Stimulated activated effector memory CD8-positive, alpha-beta T cell treated with anti-CD3 and anti-CD28 coated beads, Interleukin-12 subunit alpha, Interleukin-12 subunit beta, amount 100 ng/mL, for 72 hours (primary cell): ENCODE measurements around the gene NPNT.

Experiments
- ATAC-seq: fragments of 150-1000 bp; cut with Tn5 transposase; 2 replicates; pipeline ENCODE4 v1.10.0; 2021
- DNase-seq, 2 donors: peaks; one replicate each; pipeline ENCODE4 v3.0.0; 2021 to 2022; ENCODE audit warnings: low spot score in 2 of 2
- H3K27ac Mint-ChIP-seq: one replicate; pipeline ENCODE4 v1.8.0; 2022; ENCODE audit warnings: mild to moderate bottlenecking, mixed read lengths
- H3K36me3 Mint-ChIP-seq: one replicate; pipeline ENCODE4 v1.8.0; 2022; ENCODE audit warnings: mild to moderate bottlenecking, mixed read lengths
- H3K4me1 Mint-ChIP-seq: one replicate; pipeline ENCODE4 v1.8.0; 2022; ENCODE audit warnings: mixed read lengths
- H3K4me3 Mint-ChIP-seq: one replicate; pipeline ENCODE4 v1.8.0; 2022; ENCODE audit warnings: mild to moderate bottlenecking, mixed read lengths
- H3K9me3 Mint-ChIP-seq: one replicate; pipeline ENCODE4 v1.8.0; 2022; ENCODE audit warnings: mixed read lengths

Gene NPNT

DNA sequence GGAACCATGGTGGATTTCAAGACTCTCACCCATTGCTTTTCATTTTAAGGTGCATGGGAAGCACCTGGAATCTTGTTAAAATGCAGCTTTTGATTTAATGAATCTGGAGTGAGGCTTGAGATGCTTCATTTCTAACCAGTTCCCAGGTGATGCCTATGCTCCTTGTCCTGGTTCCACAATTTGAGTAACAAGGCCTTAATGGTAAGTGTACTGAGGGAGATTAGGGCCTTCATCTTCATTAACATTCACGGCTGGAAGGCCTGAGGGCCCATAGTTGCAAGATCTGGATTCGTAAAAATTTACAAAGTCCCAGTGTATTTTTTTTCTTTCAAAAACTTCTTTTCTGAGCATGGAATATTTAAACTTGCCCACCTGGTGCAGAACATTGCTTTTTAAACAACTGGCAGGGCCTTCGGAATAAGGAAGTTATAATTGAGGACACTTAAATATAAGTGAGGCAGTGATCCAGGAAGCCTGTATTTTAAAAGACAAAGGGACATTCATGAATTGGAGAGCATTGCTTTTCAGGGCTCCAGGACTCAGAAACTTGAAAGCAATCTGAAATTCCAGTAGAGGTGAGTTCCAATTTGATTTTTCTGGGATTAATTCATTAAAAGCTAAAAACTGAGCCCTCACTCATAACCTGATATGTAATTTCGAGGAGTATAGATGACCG lies 77.8 kb downstream of the NPNT start:
- Mint-ChIP-seq H3K27ac (no peak overlapping the region), H3K36me3 (no peaks in the 10 kb centered on the region), H3K4me1 (no peaks in the 10 kb centered on the region)

DNA sequence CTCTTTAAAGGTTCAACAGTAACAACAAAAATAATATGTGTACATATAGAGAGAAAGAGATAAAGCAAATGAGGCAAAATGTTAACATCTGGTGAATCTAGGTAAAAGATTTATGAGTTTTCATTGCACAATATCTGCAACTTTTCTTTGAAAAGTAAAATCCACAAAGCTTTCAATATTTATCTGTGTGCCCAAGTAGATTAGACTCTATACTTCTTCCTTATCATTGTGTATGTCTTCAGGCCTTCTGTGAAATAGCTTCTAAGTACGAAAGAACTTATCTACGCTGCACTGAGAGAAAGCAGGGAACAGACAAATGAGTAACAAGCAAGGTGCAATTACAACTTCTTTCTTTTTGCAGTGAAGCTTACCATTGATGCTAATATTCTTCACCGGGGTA lies 81.6 kb downstream of the NPNT start:
- Mint-ChIP-seq H3K27ac (no peak overlapping the region), H3K4me1 (no peaks in the 10 kb centered on the region), H3K36me3 (no peaks in the 10 kb centered on the region), H3K4me3 (no peak overlapping the region), H3K9me3 (peaks cover under 1% of the 10 kb centered on the region)
- ATAC-seq (no peak), DNase-seq (no peak)

More for the DNA sequence above, 77.8 kb downstream of the NPNT start:
- ATAC-seq: no peak
- Mint-ChIP-seq H3K9me3 (no peaks in the 10 kb centered on the region), H3K4me3 (no peak overlapping the region)
- DNase-seq: no peak

DNA sequence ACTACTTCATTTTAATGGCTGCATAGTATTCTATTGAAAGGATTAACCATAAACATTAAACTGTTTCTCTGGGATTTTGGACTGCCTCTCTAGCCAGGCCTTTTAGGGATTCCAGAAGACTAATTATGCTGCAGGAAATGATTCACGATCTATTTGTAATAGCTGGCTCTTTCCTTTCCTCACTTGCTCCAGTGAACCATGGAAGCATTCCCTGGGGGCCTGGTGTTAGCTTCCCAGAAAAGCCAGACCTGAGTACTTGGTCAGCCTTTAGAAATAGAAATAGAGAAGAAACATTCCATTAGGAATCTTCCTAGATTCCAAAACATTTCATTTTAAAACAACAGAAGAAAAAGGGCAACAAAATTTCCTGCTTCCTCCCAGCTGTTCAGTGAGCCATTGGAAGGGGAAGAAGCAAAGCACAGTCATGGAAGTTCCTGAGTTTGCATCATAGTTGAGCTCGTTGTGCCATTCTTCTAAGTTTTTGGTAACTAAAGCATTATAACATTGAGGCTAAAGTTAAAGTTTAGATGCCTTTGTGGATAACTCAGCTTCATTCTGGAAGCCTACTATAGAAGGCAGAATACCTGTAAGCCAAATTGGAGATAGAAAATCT lies 83.5 kb downstream of the NPNT start:
- Mint-ChIP-seq H3K9me3 (peaks cover 3% of the 10 kb centered on the region), H3K4me1 (no peaks in the 10 kb centered on the region), H3K4me3 (no peak overlapping the region), H3K27ac (no peak overlapping the region), H3K36me3 (no peaks in the 10 kb centered on the region)
- DNase-seq (no peak), ATAC-seq (no peak)

DNA sequence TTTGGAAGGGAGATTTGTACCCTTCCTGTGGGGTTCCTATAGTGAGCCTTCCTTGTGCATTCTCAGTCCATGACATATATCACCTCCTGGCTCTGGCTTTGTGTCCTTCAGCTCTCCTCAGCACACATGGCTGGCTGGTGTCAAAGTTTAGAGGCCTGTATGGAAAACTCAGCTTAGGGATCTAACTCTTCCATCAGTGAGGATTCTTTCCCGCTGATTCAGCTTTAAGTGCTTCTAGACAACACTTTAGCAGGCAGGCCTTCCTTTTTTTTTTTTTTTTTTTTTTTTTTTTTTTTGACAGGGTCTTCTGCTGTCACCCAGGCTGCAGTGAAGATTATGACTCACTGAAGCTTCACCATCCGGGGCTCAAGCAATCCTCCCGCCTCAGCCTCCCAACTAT lies 84.2 kb downstream of the NPNT start:
- no peaks in the 10 kb centered on the region for H3K4me1 Mint-ChIP-seq
- ATAC-seq (no peak), DNase-seq (no peak)
- no peak overlapping the region for H3K4me3 Mint-ChIP-seq
- H3K27ac Mint-ChIP-seq: no peak overlapping the region
- no peaks in the 10 kb centered on the region for H3K36me3 Mint-ChIP-seq
- H3K9me3 Mint-ChIP-seq: peaks cover 3% of the 10 kb centered on the region

DNA sequence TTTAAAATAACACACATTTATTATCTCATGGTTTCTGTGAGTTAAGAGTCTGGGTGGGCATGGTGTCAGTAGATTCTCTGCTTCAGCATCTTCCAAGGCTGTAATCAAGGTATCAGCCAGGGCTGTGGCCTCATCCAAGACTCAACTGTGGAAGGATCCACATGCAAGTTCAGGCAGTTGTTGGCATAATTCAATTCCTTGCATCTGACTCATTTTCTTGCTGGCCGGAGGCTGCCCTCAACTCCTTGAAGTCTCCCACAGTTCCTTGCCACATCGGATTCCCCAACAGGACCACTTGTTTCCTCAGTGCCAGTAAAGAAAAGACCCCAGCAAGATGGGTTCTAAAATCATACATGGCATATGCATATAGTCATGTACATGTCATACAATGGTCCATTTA lies 93.4 kb downstream of the NPNT start:
- Mint-ChIP-seq H3K4me1 (no peaks in the 10 kb centered on the region), H3K36me3 (no peaks in the 10 kb centered on the region), H3K27ac (no peak overlapping the region), H3K9me3 (no peaks in the 10 kb centered on the region), H3K4me3 (no peak overlapping the region)
- no peak for DNase-seq
- no peak for ATAC-seq

DNA sequence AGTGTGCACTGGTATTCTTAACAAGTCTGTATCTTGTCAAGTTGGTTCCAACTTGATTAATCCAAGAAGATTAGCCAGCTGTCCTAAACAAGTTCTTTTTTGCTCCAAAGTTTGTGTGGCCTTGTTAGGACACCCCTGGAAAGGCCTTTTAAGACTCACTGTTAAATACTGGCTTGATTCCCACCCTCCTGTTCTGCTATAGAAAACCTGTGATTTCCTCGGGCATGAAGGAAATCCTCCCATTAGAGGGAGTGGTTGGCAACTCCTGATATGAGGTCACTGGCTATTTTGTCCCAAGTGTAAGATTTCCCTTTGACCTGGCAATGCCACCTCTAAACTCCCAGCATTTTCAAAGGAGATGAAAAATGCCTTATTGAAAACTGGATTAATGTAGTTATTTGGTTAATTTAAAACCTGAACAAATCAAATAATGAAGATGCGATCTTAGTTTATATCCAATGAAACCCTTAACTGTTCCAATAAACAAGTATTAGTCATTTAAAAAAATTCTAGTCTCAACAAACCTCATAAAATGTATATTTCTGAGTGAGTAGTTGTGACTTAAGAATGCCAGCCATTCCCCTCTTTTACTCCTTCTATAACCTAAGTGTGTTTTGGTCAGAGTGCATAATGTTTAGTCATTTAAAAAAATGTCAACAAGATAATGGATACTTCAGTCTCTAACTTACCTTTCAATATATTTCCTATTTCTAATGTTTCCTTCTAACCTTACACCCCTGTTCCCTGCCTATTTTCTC lies 94.4 kb downstream of the NPNT start:
- H3K27ac Mint-ChIP-seq: no peak overlapping the region
- ATAC-seq (no peak), DNase-seq (no peak)
- no peaks in the 10 kb centered on the region for H3K4me1 Mint-ChIP-seq
- no peak overlapping the region for H3K4me3 Mint-ChIP-seq
- H3K36me3 Mint-ChIP-seq: no peaks in the 10 kb centered on the region
- H3K9me3 Mint-ChIP-seq: no peaks in the 10 kb centered on the region

DNA sequence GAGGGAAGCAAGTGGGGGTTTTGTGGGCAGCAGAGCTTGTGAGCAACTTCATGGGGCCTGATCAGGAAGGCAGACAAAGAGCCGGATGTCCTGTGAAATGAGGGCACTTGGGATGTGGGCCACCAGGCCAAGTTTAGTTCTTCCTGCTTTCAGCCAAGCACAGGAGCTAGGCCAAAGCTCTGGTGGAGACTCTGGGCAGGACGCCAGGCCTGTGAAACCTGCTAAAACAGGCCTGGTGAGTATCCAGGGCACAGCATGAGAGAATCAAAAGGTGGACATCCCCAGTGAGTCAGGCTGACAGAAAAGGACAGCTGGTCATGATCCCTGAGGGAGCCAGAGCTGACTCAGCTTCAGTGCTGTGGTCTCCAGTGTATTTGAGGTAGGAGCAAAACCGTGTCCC lies 95.7 kb downstream of the NPNT start:
- Mint-ChIP-seq H3K4me1 (no peaks in the 10 kb centered on the region), H3K36me3 (no peaks in the 10 kb centered on the region), H3K9me3 (no peaks in the 10 kb centered on the region), H3K27ac (no peak overlapping the region), H3K4me3 (no peak overlapping the region)
- ATAC-seq (peak; percentile 13), DNase-seq (no peak)

DNA sequence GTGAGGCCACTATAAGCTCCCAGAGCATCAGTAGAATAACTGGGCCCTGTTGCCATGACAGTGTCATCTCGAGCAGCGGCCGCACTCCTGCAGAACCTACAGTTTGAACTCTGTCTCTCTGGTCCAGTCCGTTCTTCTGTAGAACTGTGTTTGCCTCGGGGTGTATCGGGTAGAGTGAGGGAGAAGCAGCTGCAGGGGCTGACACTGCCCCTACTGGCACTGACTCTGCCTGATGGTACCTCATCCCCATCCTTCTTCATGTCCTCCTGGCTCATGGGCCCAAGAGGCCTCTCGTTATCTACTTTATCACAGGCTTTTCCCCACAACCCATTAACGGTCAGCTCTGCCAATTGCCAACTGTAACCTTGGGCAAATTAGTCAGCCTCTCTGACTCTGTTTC lies 96.5 kb downstream of the NPNT start:
- H3K36me3 Mint-ChIP-seq: no peaks in the 10 kb centered on the region
- H3K4me3 Mint-ChIP-seq: no peak overlapping the region
- no peaks in the 10 kb centered on the region for H3K4me1 Mint-ChIP-seq
- no peak overlapping the region for H3K27ac Mint-ChIP-seq
- ATAC-seq: no peak
- H3K9me3 Mint-ChIP-seq: no peaks in the 10 kb centered on the region
- no peak for DNase-seq

DNA sequence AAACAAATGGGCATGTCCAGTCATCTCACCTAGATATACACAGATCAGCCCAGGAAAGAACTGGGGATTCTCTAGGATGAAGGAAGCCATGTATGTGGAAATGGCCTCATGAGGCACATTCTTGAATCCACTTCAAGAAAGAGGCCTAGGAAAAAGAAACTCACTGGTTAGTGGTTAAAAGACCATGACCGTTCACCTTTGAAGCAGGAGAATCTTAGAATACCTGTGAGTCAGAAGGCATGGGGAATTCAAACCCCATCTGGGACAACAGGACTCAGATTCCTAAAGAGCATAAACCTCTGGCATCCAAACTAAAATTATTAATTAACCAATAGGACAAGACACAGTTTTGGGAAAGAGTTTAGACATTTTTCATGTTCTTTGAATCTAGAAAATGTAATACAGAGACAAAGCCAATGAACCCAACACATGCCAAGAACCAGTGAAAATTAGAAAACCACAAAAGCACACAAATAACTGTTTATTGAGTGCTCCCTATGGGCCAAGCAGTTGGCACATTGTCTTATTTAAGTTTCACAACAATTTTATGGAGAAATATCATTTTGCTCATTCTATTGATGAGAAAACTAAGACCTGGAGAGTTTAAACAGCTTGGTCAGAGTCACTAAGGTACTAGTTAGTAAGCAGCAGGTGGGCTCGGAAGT lies 97.5 kb downstream of the NPNT start:
- ATAC-seq: no peak
- no peak for DNase-seq
- no peaks in the 10 kb centered on the region for H3K36me3 Mint-ChIP-seq

DNA sequence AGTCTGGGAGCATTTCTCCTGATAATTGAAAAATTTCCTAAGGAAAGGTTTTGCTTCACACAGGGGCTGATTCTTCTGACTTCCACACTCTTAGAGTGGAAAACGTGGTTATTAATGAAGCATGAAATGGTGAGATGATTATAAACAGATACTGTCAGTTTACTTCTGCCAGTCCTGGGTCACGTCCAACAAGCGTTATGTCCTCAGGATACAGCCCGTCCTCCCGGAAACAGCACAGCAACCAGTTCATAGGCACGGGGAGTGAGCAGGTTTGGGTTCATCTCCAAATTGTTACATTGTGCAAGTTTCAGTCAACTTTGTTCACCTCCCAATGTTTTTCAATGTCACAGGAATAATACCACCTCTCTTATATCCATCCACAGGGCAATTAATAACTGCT lies 98.8 kb downstream of the NPNT start:
- Mint-ChIP-seq H3K4me3 (no peak overlapping the region), H3K4me1 (no peaks in the 10 kb centered on the region), H3K27ac (no peak overlapping the region), H3K36me3 (no peaks in the 10 kb centered on the region), H3K9me3 (peaks cover 4% of the 10 kb centered on the region)
- DNase-seq (no peak), ATAC-seq (no peak)

More for the DNA sequence above, 97.5 kb downstream of the NPNT start:
- peaks cover 4% of the 10 kb centered on the region for H3K9me3 Mint-ChIP-seq
- no peak overlapping the region for H3K27ac Mint-ChIP-seq
- no peaks in the 10 kb centered on the region for H3K4me1 Mint-ChIP-seq
- H3K4me3 Mint-ChIP-seq: no peak overlapping the region

DNA sequence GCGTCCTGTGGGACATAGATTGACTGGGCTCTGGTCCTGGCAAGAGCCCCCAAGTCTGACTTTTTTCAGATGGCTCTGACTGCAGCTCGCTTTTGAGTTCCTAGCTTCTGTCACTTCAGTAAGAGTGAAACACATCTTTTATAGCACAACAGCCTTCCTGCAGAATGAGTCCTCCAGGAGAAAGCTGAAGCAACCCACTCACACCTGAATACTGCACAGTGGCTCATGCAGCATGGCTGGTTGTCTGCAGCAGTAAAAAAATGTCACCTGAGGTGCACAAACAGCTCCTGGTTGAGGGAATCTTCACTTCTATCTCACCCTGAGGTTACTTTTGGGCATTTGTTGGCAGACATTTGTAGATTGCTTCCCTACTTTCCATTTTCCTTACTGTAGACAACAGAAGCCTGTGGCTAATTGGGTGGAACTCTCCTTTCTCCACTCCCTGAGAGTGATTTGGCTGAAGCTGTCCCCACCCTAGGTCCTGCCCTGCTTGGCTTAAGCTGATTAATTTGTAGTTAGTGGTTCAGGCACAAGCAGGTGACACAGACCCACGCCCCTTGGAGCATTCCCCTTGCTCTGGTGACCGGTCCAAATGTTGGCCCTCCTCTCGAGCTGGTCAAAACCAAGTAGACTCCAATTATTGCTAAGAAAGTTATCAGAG lies 99.7 kb downstream of the NPNT start:
- ATAC-seq: no peak

DNA sequence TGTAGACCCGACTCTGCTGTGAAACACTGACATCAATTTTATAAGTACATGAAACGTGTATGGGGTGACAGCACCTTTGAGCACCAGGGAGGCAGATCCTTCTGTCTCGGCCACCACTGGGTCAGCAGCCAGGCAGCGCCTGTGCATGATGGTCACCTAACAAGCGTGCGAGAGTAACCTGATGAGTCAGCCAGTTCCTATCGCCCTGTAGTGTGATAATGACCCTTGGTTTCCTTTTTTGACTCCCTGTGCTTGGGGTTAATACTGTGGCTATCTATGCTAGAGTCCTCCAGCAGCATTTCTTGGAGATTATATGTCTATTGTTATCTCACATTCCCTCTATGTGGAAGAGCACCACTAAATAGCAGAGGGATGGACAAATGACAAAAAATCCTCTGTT lies 101.6 kb downstream of the NPNT start:
- Mint-ChIP-seq H3K27ac (no peak overlapping the region), H3K36me3 (no peaks in the 10 kb centered on the region), H3K4me1 (no peaks in the 10 kb centered on the region), H3K4me3 (no peak overlapping the region), H3K9me3 (peaks cover 4% of the 10 kb centered on the region)
- ATAC-seq: no peak
- no peak for DNase-seq

More for the DNA sequence above, 99.7 kb downstream of the NPNT start:
- Mint-ChIP-seq H3K27ac (no peak overlapping the region), H3K9me3 (peaks cover 4% of the 10 kb centered on the region), H3K4me1 (no peaks in the 10 kb centered on the region), H3K4me3 (no peak overlapping the region), H3K36me3 (no peaks in the 10 kb centered on the region)
- DNase-seq: no peak

DNA sequence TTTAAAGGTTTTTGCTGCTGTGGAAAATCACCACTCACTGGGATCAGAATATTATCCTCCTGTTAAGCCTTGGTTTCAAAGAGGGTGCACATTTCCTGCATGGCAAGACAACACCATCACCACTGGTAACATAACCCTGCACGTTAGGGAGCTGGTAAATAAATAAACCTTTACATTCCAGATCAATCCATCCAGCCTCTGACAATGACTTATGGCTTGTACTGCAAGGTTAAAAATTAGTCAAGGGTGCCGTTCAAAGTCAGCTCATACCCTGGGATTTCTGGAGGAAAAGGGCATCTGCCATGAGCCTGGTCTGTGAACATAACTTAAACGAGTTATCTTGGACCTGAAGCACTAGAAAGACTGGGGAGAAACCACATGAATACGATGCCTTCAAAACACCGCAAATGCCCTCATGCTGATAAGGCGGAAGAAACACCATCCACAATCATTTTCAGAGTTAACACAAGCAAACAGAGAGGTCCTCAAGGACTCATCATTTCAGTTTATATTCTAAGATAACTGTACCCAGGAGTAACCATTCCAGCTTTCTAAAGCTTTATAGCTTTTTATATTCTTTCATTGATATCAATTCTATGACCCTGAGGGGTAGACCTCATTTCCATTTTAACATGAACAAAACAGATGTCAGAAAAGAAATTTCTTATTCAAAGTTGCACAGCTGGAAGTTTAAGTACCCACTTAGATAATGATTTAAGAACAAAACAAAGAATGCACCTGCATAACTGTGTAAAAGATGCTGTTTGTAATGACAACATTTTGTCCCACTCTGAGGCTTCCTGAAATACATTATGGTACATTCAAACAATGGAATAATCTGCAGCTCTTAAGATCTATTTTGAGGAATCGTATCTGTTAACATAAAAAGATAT lies 103.1 kb downstream of the NPNT start:
- Mint-ChIP-seq H3K27ac (no peak overlapping the region), H3K4me1 (no peaks in the 10 kb centered on the region), H3K4me3 (no peak overlapping the region), H3K36me3 (no peaks in the 10 kb centered on the region), H3K9me3 (peaks cover 4% of the 10 kb centered on the region)
- no peak for ATAC-seq
- DNase-seq: no peak

DNA sequence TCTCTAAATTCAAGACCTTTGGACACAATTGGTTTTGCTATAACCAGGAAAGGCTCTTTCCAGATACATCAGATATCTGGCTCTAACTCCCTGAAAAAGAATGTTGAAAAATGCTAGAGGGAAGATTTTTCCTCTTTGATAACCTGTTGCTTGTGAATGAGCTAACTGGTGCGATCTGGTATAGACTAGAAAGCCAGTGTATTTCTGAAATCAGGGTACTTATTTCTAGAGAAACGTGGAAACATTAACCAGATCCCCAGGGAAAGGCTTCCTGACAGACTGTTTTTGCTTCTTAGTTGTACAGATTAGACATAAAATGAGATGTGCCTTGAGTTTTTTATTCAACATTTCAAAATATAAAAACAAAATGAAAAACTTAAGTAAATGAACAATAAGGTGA lies 107.7 kb downstream of the NPNT start:
- H3K27ac Mint-ChIP-seq: no peak overlapping the region
- H3K36me3 Mint-ChIP-seq: no peaks in the 10 kb centered on the region
- no peaks in the 10 kb centered on the region for H3K4me1 Mint-ChIP-seq
- no peak overlapping the region for H3K4me3 Mint-ChIP-seq
- H3K9me3 Mint-ChIP-seq: no peaks in the 10 kb centered on the region
- no peak for ATAC-seq
- no peak for DNase-seq
